ENCODE measurements around the gene STARD9. TPM values are rescaled to one million over a fixed set of nuclear protein-coding genes. Genes with fewer than 3 reads are reported as not detected.

STARD9 gene
- polyA plus RNA-seq, 1 of the 3 experiments (the other 2 are of a cell fraction), result 2.1 TPM

DNA sequence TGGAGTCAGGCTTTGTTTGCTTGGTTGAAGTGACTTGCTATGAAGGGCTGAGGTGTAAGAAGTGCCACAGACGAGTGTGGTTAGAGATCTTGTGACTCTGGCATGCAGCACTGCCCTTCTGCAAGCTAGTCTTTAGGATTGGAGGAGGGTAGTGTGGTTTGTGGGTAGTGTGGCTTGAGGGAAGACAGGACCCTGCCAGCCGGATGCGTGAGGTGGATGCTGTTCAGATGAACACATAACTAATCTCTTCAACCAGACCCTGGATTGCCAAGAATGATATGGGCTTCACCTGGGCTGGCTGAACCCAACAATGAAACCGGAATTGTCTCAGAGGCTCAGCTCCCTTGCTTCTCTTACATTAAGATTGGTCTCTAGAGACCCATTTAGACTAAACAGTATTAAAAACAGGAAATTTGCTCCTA lies 32.7 kb downstream of the STARD9 start:
- no peak overlapping the region for H3K9ac ChIP-seq
- H3K27ac ChIP-seq (ENCODE audit: low read depth in 2 of 2, low read length in 1 of 2), result no peak overlapping the region
- no peak overlapping the region for H3K4me3 ChIP-seq (ENCODE audit: low read depth in 2 of 2, low read length in 1 of 2)
- H3F3A ChIP-seq (replicated peaks; ENCODE audit: insufficient read depth), result no peaks in the 10 kb centered on the region
- ChIA-PET CTCF (interaction anchor here (1.0 to 1.2 kb wide), 3 partner anchors 13 to 24 kb away, joined by 3 read pairs; no protein-coding TSS in a partner anchor), POLR2A (interaction anchor here (0.6 kb wide), 1 partner anchor 35 kb away, joined by 4 read pairs; no protein-coding TSS in a partner anchor)
- TF ChIP-seq NFIC (IDR thresholded peaks at IDR 0.05; ENCODE audit: borderline replicate concordance), result no peak
- TF ChIP-seq FOXM1 (IDR thresholded peaks at IDR 0.05; ENCODE audit: low read depth), result no peak
- no peak for TF ChIP-seq EP300 (IDR thresholded peaks at IDR 0.05; ENCODE audit: borderline replicate concordance in 1 of 2, low read depth in 1 of 2, low read length in 1 of 2)
- TF ChIP-seq MXI1 (IDR thresholded peaks at IDR 0.05; ENCODE audit: low read depth, low read length), result no peak
- TF ChIP-seq RXRA (IDR thresholded peaks at IDR 0.05; ENCODE audit: borderline replicate concordance, low read depth), result no peak
- 86% methylated on average over 4 of the region's 4 CpGs for WGBS (ENCODE audit: low lambda C conversion rate)
- H3K4me1 ChIP-seq (ENCODE audit: control insufficient read depth in 1 of 2, insufficient read depth in 2 of 2, low read depth in 1 of 2, low read length in 1 of 2), result peaks cover 3 to 6% of the 10 kb centered on the region in 2 experiments; a peak in 2 of 4 replicates
- peaks cover 0 to 4% of the 10 kb centered on the region in 2 experiments for H3K36me3 ChIP-seq (replicated peaks in 1 of 2; ENCODE audit: control insufficient read depth in 1 of 2, insufficient read depth in 2 of 2, low read length in 1 of 2)
- no peak for DNase-seq
- no peak overlapping the region for H3K4me2 ChIP-seq
- no peaks in the 10 kb centered on the region for H3K27me3 ChIP-seq (ENCODE audit: insufficient read depth)
- no peaks in the 10 kb centered on the region for H3K79me2 ChIP-seq (ENCODE audit: insufficient read depth)
- H3K9me3 ChIP-seq, result no peaks in the 10 kb centered on the region
- no peaks in the 10 kb centered on the region for H3K9me2 ChIP-seq
- no peak overlapping the region for H2AFZ ChIP-seq (ENCODE audit: low read depth)
- H4K20me1 ChIP-seq (ENCODE audit: insufficient read depth), result no peaks in the 10 kb centered on the region

GRCh38 chr15:42608752-42609488 lies 33.5 kb downstream of the STARD9 start:
- Histone ChIP-seq H3K27me3 (ENCODE audit: insufficient read depth) (no peaks in the 10 kb centered on the region), H3K36me3 (replicated peaks in 1 of 2; ENCODE audit: control insufficient read depth in 1 of 2, insufficient read depth in 2 of 2, low read length in 1 of 2) (no peaks in the 10 kb centered on the region), H3K4me2 (no peak overlapping the region), H3K4me1 (ENCODE audit: control insufficient read depth in 1 of 2, insufficient read depth in 2 of 2, low read depth in 1 of 2, low read length in 1 of 2) (peaks cover 3 to 6% of the 10 kb centered on the region in 2 experiments; a peak in 2 of 4 replicates), H2AFZ (ENCODE audit: low read depth) (no peak overlapping the region), H3K9me3 (no peaks in the 10 kb centered on the region), H3K9me2 (no peaks in the 10 kb centered on the region), H3K4me3 (ENCODE audit: low read depth in 2 of 2, low read length in 1 of 2) (no peak overlapping the region), H3F3A (replicated peaks; ENCODE audit: insufficient read depth) (no peaks in the 10 kb centered on the region), H3K79me2 (ENCODE audit: insufficient read depth) (no peaks in the 10 kb centered on the region), H4K20me1 (ENCODE audit: insufficient read depth) (no peaks in the 10 kb centered on the region), H3K9ac (no peak overlapping the region), H3K27ac (ENCODE audit: low read depth in 2 of 2, low read length in 1 of 2) (no peak overlapping the region)
- 92% methylated on average over 7 of the region's 7 CpGs for WGBS (ENCODE audit: low lambda C conversion rate)
- ChIA-PET CTCF (interaction anchor here (1.0 to 1.2 kb wide), 2 partner anchors 17 to 24 kb away, joined by 3 read pairs; no protein-coding TSS in a partner anchor), POLR2A (interaction anchor here (0.6 kb wide), 1 partner anchor 35 kb away, joined by 4 read pairs; no protein-coding TSS in a partner anchor)
- DNase-seq, result no peak
- TF ChIP-seq RAD21 (IDR thresholded peaks at IDR 0.05; ENCODE audit: low read length) (no peak), TEAD4 (IDR thresholded peaks at IDR 0.05; ENCODE audit: borderline replicate concordance, insufficient read depth) (no peak), NFIC (IDR thresholded peaks at IDR 0.05; ENCODE audit: borderline replicate concordance) (no peak), EZH2phosphoT487 (IDR thresholded peaks at IDR 0.05; ENCODE audit: borderline replicate concordance, low read depth) (no peak), RXRA (IDR thresholded peaks at IDR 0.05; ENCODE audit: borderline replicate concordance, low read depth) (no peak), ELF1 (IDR thresholded peaks at IDR 0.05) (no peak), SIN3A (IDR thresholded peaks at IDR 0.05; ENCODE audit: borderline replicate concordance, low read depth, low read length) (no peak), IRF3 (IDR thresholded peaks at IDR 0.05; ENCODE audit: low read depth, low read length) (no peak), GATA2 (CRISPR knock-in tag; IDR thresholded peaks at IDR 0.05) (no peak), RCOR1 (IDR thresholded peaks at IDR 0.05; ENCODE audit: low read length) (no peak), MXI1 (IDR thresholded peaks at IDR 0.05; ENCODE audit: low read depth, low read length) (no peak), TAF1 (IDR thresholded peaks at IDR 0.05; ENCODE audit: borderline replicate concordance, low read depth, low read length) (no peak), NRF1 (IDR thresholded peaks at IDR 0.05; ENCODE audit: low read depth, low read length) (no peak)
